ENCODE measurements around the gene NRXN3.

DNA sequence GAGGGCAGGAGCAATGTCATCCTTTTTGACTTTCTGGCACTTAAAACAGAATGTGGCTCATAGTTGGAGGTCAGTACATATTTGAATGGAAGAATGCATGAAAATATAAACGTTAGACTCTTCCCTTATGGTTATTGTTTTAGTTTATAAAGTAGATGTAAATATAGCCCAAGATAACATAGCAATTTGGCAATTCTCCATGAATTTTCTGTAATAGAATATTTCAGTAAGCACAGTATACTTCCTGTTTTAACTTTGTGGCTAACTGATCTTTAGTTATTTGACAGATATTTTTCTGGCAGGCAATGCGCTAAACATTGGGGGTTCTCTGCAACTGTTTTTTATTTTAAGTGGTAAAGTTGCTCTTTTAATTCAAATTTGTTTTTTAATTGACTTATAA is 763.0 kb downstream of the NRXN3 start:
- TF ChIP-seq TAF1 (IDR thresholded peaks at IDR 0.05; ENCODE audit: borderline replicate concordance, low read depth, low read length) (no peak), CTCF (IDR thresholded peaks at IDR 0.05) (no peak), FOXJ3 (CRISPR knock-in tag; IDR thresholded peaks at IDR 0.05) (no peak)
- TF ChIP-seq, protein P1, sequence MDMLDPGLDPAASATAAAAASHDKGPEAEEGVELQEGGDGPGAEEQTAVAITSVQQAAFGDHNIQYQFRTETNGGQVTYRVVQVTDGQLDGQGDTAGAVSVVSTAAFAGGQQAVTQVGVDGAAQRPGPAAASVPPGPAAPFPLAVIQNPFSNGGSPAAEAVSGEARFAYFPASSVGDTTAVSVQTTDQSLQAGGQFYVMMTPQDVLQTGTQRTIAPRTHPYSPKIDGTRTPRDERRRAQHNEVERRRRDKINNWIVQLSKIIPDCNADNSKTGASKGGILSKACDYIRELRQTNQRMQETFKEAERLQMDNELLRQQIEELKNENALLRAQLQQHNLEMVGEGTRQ (IDR thresholded peaks at IDR 0.05; ENCODE audit: borderline replicate concordance, low read depth, low read length), result no peak

All from SK-N-SH (cell line).